ENCODE measurements around the gene COPB2.

The COPB2 gene

GRCh38 chr3:139327231-139327630 is 62.2 kb downstream of the COPB2 start:
- no peak for DNase-seq

- no peak for DNase-seq
Observed at GRCh38 chr3:139326707-139327106, 62.7 kb downstream of the COPB2 start.

- DNase-seq, result no peak
Observed at GRCh38 chr3:139326131-139326530, 63.3 kb downstream of the COPB2 start.

- DNase-seq, result no peak
Observed at GRCh38 chr3:139325551-139325950, 63.9 kb downstream of the COPB2 start.

GRCh38 chr3:139324456-139324855 is 65.0 kb downstream of the COPB2 start:
- DNase-seq, result no peak

GRCh38 chr3:139323146-139323545 is 66.3 kb downstream of the COPB2 start:
- no peak for DNase-seq

- DNase-seq, result no peak
Observed at GRCh38 chr3:139322346-139322745, 67.1 kb downstream of the COPB2 start.

GRCh38 chr3:139320551-139321309 is 68.7 kb downstream of the COPB2 start:
- DNase-seq, result no peak

GRCh38 chr3:139319428-139320402 is 69.7 kb downstream of the COPB2 start:
- no peak for DNase-seq

GRCh38 chr3:139318826-139319225 is 70.6 kb downstream of the COPB2 start:
- no peak for DNase-seq

GRCh38 chr3:139318431-139318816 is 71.0 kb downstream of the COPB2 start:
- no peak for DNase-seq

- no peak for DNase-seq
Observed at GRCh38 chr3:139317660-139318430, 71.6 kb downstream of the COPB2 start.

- DNase-seq, result no peak
Observed at GRCh38 chr3:139317215-139317614, 72.2 kb downstream of the COPB2 start.

GRCh38 chr3:139313921-139314320 is 75.5 kb downstream of the COPB2 start:
- no peak for DNase-seq

- no peak for DNase-seq
Observed at GRCh38 chr3:139312959-139313358, 76.5 kb downstream of the COPB2 start.

- no peak for DNase-seq
Observed at GRCh38 chr3:139312416-139312815, 77.0 kb downstream of the COPB2 start.

GRCh38 chr3:139311557-139311956 is 77.9 kb downstream of the COPB2 start:
- DNase-seq, result no peak

GRCh38 chr3:139310474-139310933 is 78.9 kb downstream of the COPB2 start:
- no peak for DNase-seq

GRCh38 chr3:139309880-139310279 is 79.6 kb downstream of the COPB2 start:
- DNase-seq, result no peak

GRCh38 chr3:139309061-139309591 is 80.3 kb downstream of the COPB2 start:
- DNase-seq, result no peak

- DNase-seq, result no peak
Observed at GRCh38 chr3:139308560-139308959, 80.9 kb downstream of the COPB2 start.

Data from bone marrow (tissue), 2 donors.